Effector memory CD4-positive, alpha-beta T cell (primary cell): ENCODE results near the gene GBA2.

ENCODE experiments used
- DNase-seq, 3 donors: peaks; one replicate each; pipeline ENCODE4 v3.0.0-alpha.2; 2020
- H3K27ac ChIP-seq: 2 replicates; pipeline ENCODE4 v1.7.0; 2013; ENCODE audit warnings: mild to moderate bottlenecking, low read length, moderate library complexity; ENCODE audit not compliant: insufficient read depth, poor library complexity, severe bottlenecking
- H3K27me3 ChIP-seq: replicated peaks from 2 replicates; pipeline ENCODE4 v1.7.0; 2013; ENCODE audit warnings: mild to moderate bottlenecking, low read length; ENCODE audit not compliant: insufficient read depth, control insufficient read depth, poor library complexity, severe bottlenecking
- H3K36me3 ChIP-seq: 2 replicates; pipeline ENCODE4 v1.7.0; 2013; ENCODE audit warnings: mild to moderate bottlenecking, low read length, moderate library complexity; ENCODE audit not compliant: control insufficient read depth, insufficient read depth
- H3K4me1 ChIP-seq: 2 replicates; pipeline ENCODE4 v1.7.0; 2013; ENCODE audit warnings: low read length, mild to moderate bottlenecking; ENCODE audit not compliant: control insufficient read depth, insufficient read depth, poor library complexity, severe bottlenecking
- H3K4me3 ChIP-seq: 2 replicates; pipeline ENCODE4 v1.7.0; 2013; ENCODE audit warnings: low read length, low read depth, mild to moderate bottlenecking; ENCODE audit not compliant: insufficient read depth, poor library complexity, severe bottlenecking
- H3K9me3 ChIP-seq: 2 replicates; pipeline ENCODE4 v1.7.0; 2013; ENCODE audit warnings: mild to moderate bottlenecking, low read length, moderate library complexity; ENCODE audit not compliant: control insufficient read depth

Gene GBA2

GRCh38 chr9:35769763-35770162, 20.7 kb upstream of the GBA2 start:
- Histone ChIP-seq H3K4me1 (no peaks in the 10 kb centered on the region), H3K36me3 (no peaks in the 10 kb centered on the region), H3K27ac (no peak overlapping the region), H3K27me3 (no peaks in the 10 kb centered on the region), H3K9me3 (no peaks in the 10 kb centered on the region), H3K4me3 (no peak overlapping the region)
- no peak for DNase-seq

GRCh38 chr9:35767458-35767857, 18.4 kb upstream of the GBA2 start:
- Histone ChIP-seq H3K27ac (no peak overlapping the region), H3K9me3 (no peaks in the 10 kb centered on the region), H3K36me3 (no peaks in the 10 kb centered on the region), H3K27me3 (no peaks in the 10 kb centered on the region), H3K4me3 (no peak overlapping the region), H3K4me1 (no peaks in the 10 kb centered on the region)
- DNase-seq = no peak

- no peaks in the 10 kb centered on the region for H3K4me1 ChIP-seq
- no peaks in the 10 kb centered on the region for H3K36me3 ChIP-seq
- no peak overlapping the region for H3K27ac ChIP-seq
- H3K9me3 ChIP-seq = no peaks in the 10 kb centered on the region
- H3K4me3 ChIP-seq = no peak overlapping the region
- no peak for DNase-seq
- H3K27me3 ChIP-seq = no peaks in the 10 kb centered on the region
Measured at GRCh38 chr9:35766997-35767396, 18.0 kb upstream of the GBA2 start.

- no peaks in the 10 kb centered on the region for H3K4me1 ChIP-seq
- no peaks in the 10 kb centered on the region for H3K36me3 ChIP-seq
- H3K4me3 ChIP-seq = no peak overlapping the region
- no peak for DNase-seq
- no peak overlapping the region for H3K27ac ChIP-seq
- H3K27me3 ChIP-seq = no peaks in the 10 kb centered on the region
- no peaks in the 10 kb centered on the region for H3K9me3 ChIP-seq
Measured at GRCh38 chr9:35763803-35764202, 14.8 kb upstream of the GBA2 start.

GRCh38 chr9:35763181-35763580, 14.2 kb upstream of the GBA2 start:
- no peaks in the 10 kb centered on the region for H3K27me3 ChIP-seq

GRCh38 chr9:35760651-35761050, 11.6 kb upstream of the GBA2 start:
- H3K27me3 ChIP-seq = no peaks in the 10 kb centered on the region
- H3K9me3 ChIP-seq = no peaks in the 10 kb centered on the region
- no peak overlapping the region for H3K4me3 ChIP-seq
- H3K27ac ChIP-seq = no peak overlapping the region
- H3K4me1 ChIP-seq = peaks cover 6% of the 10 kb centered on the region
- no peaks in the 10 kb centered on the region for H3K36me3 ChIP-seq
- DNase-seq = no peak

More at GRCh38 chr9:35763181-35763580, 14.2 kb upstream of the GBA2 start:
- H3K9me3 ChIP-seq = no peaks in the 10 kb centered on the region
- no peaks in the 10 kb centered on the region for H3K36me3 ChIP-seq
- H3K27ac ChIP-seq = no peak overlapping the region
- DNase-seq = no peak
- no peaks in the 10 kb centered on the region for H3K4me1 ChIP-seq
- no peak overlapping the region for H3K4me3 ChIP-seq

GRCh38 chr9:35759795-35760194, 10.8 kb upstream of the GBA2 start:
- no peaks in the 10 kb centered on the region for H3K36me3 ChIP-seq
- no peaks in the 10 kb centered on the region for H3K27me3 ChIP-seq
- H3K4me1 ChIP-seq = peaks cover 6% of the 10 kb centered on the region
- H3K27ac ChIP-seq = no peak overlapping the region
- no peaks in the 10 kb centered on the region for H3K9me3 ChIP-seq
- DNase-seq = no peak
- no peak overlapping the region for H3K4me3 ChIP-seq

GRCh38 chr9:35758475-35759050, 9.5 kb upstream of the GBA2 start:
- H3K27ac ChIP-seq = no peak overlapping the region
- no peaks in the 10 kb centered on the region for H3K9me3 ChIP-seq
- no peaks in the 10 kb centered on the region for H3K27me3 ChIP-seq
- DNase-seq = no peak
- peaks cover 6% of the 10 kb centered on the region for H3K4me1 ChIP-seq
- peaks cover 1% of the 10 kb centered on the region for H3K36me3 ChIP-seq
- H3K4me3 ChIP-seq = no peak overlapping the region

GRCh38 chr9:35757892-35758275, 8.9 kb upstream of the GBA2 start:
- Histone ChIP-seq H3K27ac (no peak overlapping the region), H3K27me3 (no peaks in the 10 kb centered on the region), H3K36me3 (peaks cover 8% of the 10 kb centered on the region), H3K9me3 (no peaks in the 10 kb centered on the region), H3K4me3 (peak overlapping the region; percentile 81), H3K4me1 (peaks cover 6% of the 10 kb centered on the region)
- no peak for DNase-seq

- DNase-seq = no peak
- Histone ChIP-seq H3K27me3 (no peaks in the 10 kb centered on the region), H3K4me1 (peaks cover 6% of the 10 kb centered on the region), H3K36me3 (peaks cover 13% of the 10 kb centered on the region), H3K27ac (peak overlapping the region; percentile 77), H3K9me3 (no peaks in the 10 kb centered on the region), H3K4me3 (peak overlapping the region; percentile 81)
Measured at GRCh38 chr9:35757226-35757891, 8.3 kb upstream of the GBA2 start.
